Mammary microvascular endothelial cell (primary cell): ENCODE measurements around the gene LCE3E. TPM values are rescaled to one million over a fixed set of nuclear protein-coding genes. Genes with fewer than 3 reads are reported as not detected.

ENCODE experiments used
- total RNA-seq: library from RNA; depleted of rRNA; stranded (reverse); fragments of >200 nt; gene quantifications from 2 replicates; pipeline ENCODE4 v1.2.3, GENCODE V29; 2015

LCE3E gene
- total RNA-seq, result not detected in 2 replicates

DNA sequence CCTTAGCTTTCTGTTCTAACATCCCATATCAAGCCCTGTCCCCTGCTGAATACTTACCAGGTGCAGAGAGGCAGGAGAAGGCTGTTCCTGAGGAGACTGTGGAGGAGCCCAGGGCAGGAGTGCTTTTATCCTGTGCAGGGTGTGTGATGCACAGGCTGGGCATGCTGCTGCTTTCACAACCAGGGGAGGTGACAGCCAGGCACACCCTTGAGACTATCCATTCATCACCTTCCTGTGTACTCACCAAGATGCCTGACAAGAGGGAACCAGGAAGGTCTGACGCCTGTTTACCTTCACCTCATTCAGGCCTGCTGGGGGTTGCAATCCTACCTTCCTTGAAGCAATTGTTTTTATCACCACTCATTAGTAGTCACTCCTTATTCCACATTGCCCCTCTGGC lies at the start of gene LCE3E:
Gene LCE3E, minus strand, starts transcription at position 100 of the 400 bp plus-strand sequence. CDS start 572 bp downstream, outside the sequence.

GRCh38 chr1:152613511-152613910 lies 46.9 kb upstream of the LCE3E start, which contains the start of gene LCE3B:
TSS of gene LCE3B (plus strand) at chr1:152613811. CDS start at chr1:152613811, 0 bp downstream.

DNA sequence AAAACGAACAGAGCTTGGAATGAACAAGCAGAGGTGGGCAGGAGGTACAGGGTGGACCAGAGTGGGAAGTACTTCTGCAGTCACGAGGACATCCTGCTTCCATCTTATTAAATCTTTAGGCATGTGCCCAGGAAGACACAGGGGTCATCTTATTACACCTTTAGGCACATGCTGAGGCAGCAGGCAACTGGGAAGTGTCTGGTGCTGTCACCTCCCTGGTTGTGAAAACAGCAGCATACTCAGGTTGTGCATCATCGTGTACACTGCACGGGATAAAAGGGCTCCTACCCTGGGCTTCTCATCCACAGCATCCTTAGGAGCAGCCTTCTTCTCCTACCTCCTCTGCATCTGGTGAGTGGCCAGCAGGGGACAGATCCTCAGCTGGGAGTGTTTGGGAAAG lies 33.4 kb upstream of the LCE3E start, which contains the start of gene LCE3C:
Gene LCE3C, plus strand, starts transcription at position 301 of the 400 bp plus-strand sequence. CDS start 498 bp downstream, outside the sequence.

GRCh38 chr1:152580433-152580832 lies 13.9 kb upstream of the LCE3E start, which contains the start of gene LCE3D:
TSS of gene LCE3D (minus strand) at chr1:152580516. CDS start at chr1:152579936, 580 bp downstream.

Other genes with a start within 250 kb of the LCE3E start
- gene FLG, start 241.5 kb downstream of the LCE3E start, total RNA-seq, result not detected in 2 replicates
- gene FLG2, start 206.8 kb downstream of the LCE3E start, total RNA-seq, result not detected in 2 replicates
- gene CRNN, start 152.5 kb downstream of the LCE3E start, total RNA-seq, result not detected in 2 replicates
- not detected in 2 replicates for gene LCE5A, start 56.0 kb downstream of the LCE3E start, total RNA-seq
- not detected in 2 replicates for gene CRCT1, start 52.3 kb downstream of the LCE3E start, total RNA-seq
- gene LCE3D, start 13.7 kb upstream of the LCE3E start, total RNA-seq, result not detected in 2 replicates
- gene LCE3C, start 33.5 kb upstream of the LCE3E start, total RNA-seq, result not detected in 2 replicates
- gene LCE3B, start 47.0 kb upstream of the LCE3E start, total RNA-seq, result not detected in 2 replicates
- not detected in 2 replicates for gene LCE3A, start 56.3 kb upstream of the LCE3E start, total RNA-seq
- not detected in 2 replicates for gene LCE2D, start 96.6 kb upstream of the LCE3E start, total RNA-seq
- not detected in 2 replicates for gene LCE2C, start 108.5 kb upstream of the LCE3E start, total RNA-seq
- not detected in 2 replicates for gene LCE2B, start 119.3 kb upstream of the LCE3E start, total RNA-seq
- gene LCE2A, start 131.6 kb upstream of the LCE3E start, total RNA-seq, result not detected in 2 replicates
- not detected in 2 replicates for gene LCE4A, start 141.4 kb upstream of the LCE3E start, total RNA-seq
- not detected in 2 replicates for gene KPRP, start 191.2 kb upstream of the LCE3E start, total RNA-seq
- gene LCE1F, start 208.4 kb upstream of the LCE3E start, total RNA-seq, result not detected in 2 replicates
- not detected in 2 replicates for gene LCE1E, start 219.5 kb upstream of the LCE3E start, total RNA-seq
- not detected in 2 replicates for gene LCE1D, start 229.9 kb upstream of the LCE3E start, total RNA-seq
- not detected in 2 replicates for gene LCE1C, start 239.9 kb upstream of the LCE3E start, total RNA-seq
- not detected in 2 replicates for gene LCE1B, start 245.2 kb upstream of the LCE3E start, total RNA-seq